PC-3 (cell line): ENCODE results near the gene TBC1D5. TPM values are rescaled to one million over a fixed set of nuclear protein-coding genes. Genes with fewer than 3 reads are reported as not detected.

Source experiments
- ATAC-seq: fragments of 200-7000 bp; cut with Tn5 transposase; 2 replicates; pipeline ENCODE4 v1.9.1; 2020; ENCODE audit warnings: mild to moderate bottlenecking, moderate library complexity
- BruUV-seq: library from RNA; stranded (reverse); fragments of 400-500 nt; replicated peaks from 2 replicates; lab custom pipeline; 2021; lab: Mats Ljungman, UMichigan
- CTCF ChIA-PET: fragments of 300-600 bp; sonication (Branson Sonifier 250); formaldehyde crosslinking; loops from one replicate; lab custom pipeline; 2022; ENCODE audit warnings: antibody characterized with exemption; lab: Charles Lee
- POLR2A ChIA-PET: fragments of 300-600 bp; sonication (Branson Sonifier 250); formaldehyde crosslinking; loops from one replicate; lab custom pipeline; 2022; ENCODE audit warnings: antibody characterized with exemption; ENCODE audit not compliant: unreplicated experiment; lab: Charles Lee
- DNase-seq: peaks from one replicate; pipeline ENCODE4 v3.0.0-alpha.2; 2015
- H2AFZ ChIP-seq: fragments of 300-600 bp; sonication (generic); 2 replicates; pipeline ENCODE4 v1.6.0; 2016; ENCODE audit warnings: antibody characterized with exemption, low read length
- H3F3A ChIP-seq: fragments of 300-600 bp; sonication (generic); one replicate; pipeline ENCODE4 v1.6.0; 2017; ENCODE audit warnings: antibody characterized with exemption, low read length, control low read depth, mild to moderate bottlenecking; ENCODE audit not compliant: unreplicated experiment
- H3K27ac ChIP-seq: fragments of 300-600 bp; sonication (generic); 2 replicates; pipeline ENCODE4 v1.5.1; 2016; ENCODE audit warnings: mild to moderate bottlenecking, low read length
- H3K27me3 ChIP-seq: fragments of 300-600 bp; sonication (generic); 2 replicates; pipeline ENCODE4 v1.6.1; 2016; ENCODE audit warnings: low read length, mixed read lengths
- H3K36me3 ChIP-seq: fragments of 300-600 bp; sonication (generic); 2 replicates; pipeline ENCODE4 v1.6.1; 2016; ENCODE audit warnings: low read depth, mixed run types, low read length, mixed read lengths
- H3K4me1 ChIP-seq: fragments of 300-600 bp; sonication (generic); 2 replicates; pipeline ENCODE4 v1.5.1; 2016; ENCODE audit warnings: low read length; ENCODE audit not compliant: insufficient read depth
- H3K4me2 ChIP-seq: fragments of 300-600 bp; sonication (generic); 2 replicates; pipeline ENCODE4 v1.6.0; 2016; ENCODE audit warnings: low read length
- H3K4me3 ChIP-seq: fragments of 300-600 bp; sonication (generic); 2 replicates; pipeline ENCODE4 v1.5.1; 2016; ENCODE audit warnings: mild to moderate bottlenecking, low read length, mixed read lengths
- H3K79me2 ChIP-seq: fragments of 300-600 bp; sonication (generic); 2 replicates; pipeline ENCODE4 v1.6.1; 2017; ENCODE audit warnings: low read length, mixed read lengths
- H3K9ac ChIP-seq: fragments of 300-600 bp; sonication (generic); 2 replicates; pipeline ENCODE4 v1.6.0; 2016; ENCODE audit warnings: mild to moderate bottlenecking, low read length
- H3K9me2 ChIP-seq: fragments of 300-600 bp; sonication (generic); replicated peaks from 2 replicates; pipeline ENCODE4 v1.6.1; 2016; ENCODE audit warnings: mixed run types, low read length, mixed read lengths
- H3K9me3 ChIP-seq: fragments of 300-600 bp; sonication (generic); 2 replicates; pipeline ENCODE4 v1.6.1; 2016; ENCODE audit warnings: low read length, mixed read lengths
- H4K20me1 ChIP-seq: fragments of 300-600 bp; sonication (generic); 2 replicates; pipeline ENCODE4 v1.6.1; 2016; ENCODE audit warnings: low read length, mixed read lengths
- CTCF ChIP-seq: fragments of 300-600 bp; sonication (generic); conservative IDR thresholded peaks from 2 replicates; pipeline ENCODE4 v1.5.1; 2017; ENCODE audit warnings: antibody characterized with exemption, low read depth, mild to moderate bottlenecking, low read length
- EZH2 ChIP-seq: fragments of 300-600 bp; sonication (generic); IDR thresholded peaks from one replicate; pipeline ENCODE4 v1.6.1; 2017; ENCODE audit warnings: antibody characterized with exemption, mild to moderate bottlenecking, low read length; ENCODE audit not compliant: unreplicated experiment
- EZH2phosphoT487 ChIP-seq: fragments of 300-600 bp; sonication (generic); IDR thresholded peaks from 2 replicates; pipeline ENCODE4 v1.6.1; 2018; ENCODE audit warnings: mild to moderate bottlenecking, antibody characterized with exemption, low read length, borderline replicate concordance
- intact Hi-C: fragments of 100-400 bp; cut with micrococcal nuclease; formaldehyde crosslinking; loops from 2 replicates; pipeline ENCODE4 v1.9.0; 2023
- total RNA-seq: library from RNA; depleted of rRNA; stranded (reverse); fragments of >200 nt; gene quantifications from 2 replicates; pipeline ENCODE4 v1.2.3, GENCODE V29; 2014

Gene TBC1D5
- total RNA-seq, 1 experiment from 2014 or later, result 54.5 TPM

GRCh38 chr3:17551333-17551732, 191.1 kb downstream of the TBC1D5 start:
- CTCF ChIA-PET, result no interaction called here
- Histone ChIP-seq H3K27ac (no peak overlapping the region), H3K4me1 (no peaks in the 10 kb centered on the region), H4K20me1 (no peaks in the 10 kb centered on the region), H3K9ac (no peak overlapping the region), H3K4me3 (no peak overlapping the region), H2AFZ (no peak overlapping the region), H3K36me3 (no peaks in the 10 kb centered on the region), H3K79me2 (no peaks in the 10 kb centered on the region), H3K9me3 (no peaks in the 10 kb centered on the region), H3K9me2 (no peaks in the 10 kb centered on the region), H3K27me3 (no peaks in the 10 kb centered on the region), H3K4me2 (no peak overlapping the region), H3F3A (no peaks in the 10 kb centered on the region)
- TF ChIP-seq EZH2 (no peak), CTCF (no peak), EZH2phosphoT487 (no peak)
- no peak for DNase-seq
- POLR2A ChIA-PET, result no interaction called here
- BruUV-seq, result no TSS peak
- intact Hi-C loops, result no loop called here
- no peak for ATAC-seq

GRCh38 chr3:17550624-17551023, 191.8 kb downstream of the TBC1D5 start:
- ChIA-PET POLR2A (no interaction called here), CTCF (no interaction called here)
- H3K4me2 ChIP-seq, result no peak overlapping the region
- no peak for DNase-seq
- ATAC-seq, result no peak
- no peaks in the 10 kb centered on the region for H3K9me2 ChIP-seq
- no peaks in the 10 kb centered on the region for H3K4me1 ChIP-seq
- no TSS peak for BruUV-seq
- no peak overlapping the region for H2AFZ ChIP-seq
- no peaks in the 10 kb centered on the region for H3K27me3 ChIP-seq
- no peak overlapping the region for H3K27ac ChIP-seq
- no peaks in the 10 kb centered on the region for H3K36me3 ChIP-seq
- no peaks in the 10 kb centered on the region for H3F3A ChIP-seq
- TF ChIP-seq CTCF (no peak), EZH2phosphoT487 (no peak), EZH2 (no peak)
- H4K20me1 ChIP-seq, result no peaks in the 10 kb centered on the region
- H3K9ac ChIP-seq, result no peak overlapping the region
- intact Hi-C loops, result no loop called here
- H3K79me2 ChIP-seq, result no peaks in the 10 kb centered on the region
- no peaks in the 10 kb centered on the region for H3K9me3 ChIP-seq
- no peak overlapping the region for H3K4me3 ChIP-seq

GRCh38 chr3:17546500-17547255, 195.8 kb downstream of the TBC1D5 start:
- H3K4me3 ChIP-seq, result no peak overlapping the region
- TF ChIP-seq EZH2 (no peak), EZH2phosphoT487 (no peak), CTCF (no peak)
- no peak for ATAC-seq
- H3F3A ChIP-seq, result no peaks in the 10 kb centered on the region
- intact Hi-C loops, result loop anchor here (10.0 kb wide), 1 partner anchor 98 kb away; no protein-coding TSS in a partner anchor
- no peaks in the 10 kb centered on the region for H3K4me1 ChIP-seq
- no peak overlapping the region for H3K4me2 ChIP-seq
- no peaks in the 10 kb centered on the region for H3K9me2 ChIP-seq
- H3K27ac ChIP-seq, result no peak overlapping the region
- ChIA-PET CTCF (no interaction called here), POLR2A (interaction anchor here (0.7 kb wide), 1 partner anchor 794 kb away, joined by 4 read pairs; no protein-coding TSS in a partner anchor)
- no TSS peak for BruUV-seq
- H3K27me3 ChIP-seq, result no peaks in the 10 kb centered on the region
- H2AFZ ChIP-seq, result no peak overlapping the region
- H3K9me3 ChIP-seq, result no peaks in the 10 kb centered on the region
- H3K9ac ChIP-seq, result no peak overlapping the region
- H3K36me3 ChIP-seq, result no peaks in the 10 kb centered on the region
- no peak for DNase-seq
- H3K79me2 ChIP-seq, result no peaks in the 10 kb centered on the region
- H4K20me1 ChIP-seq, result no peaks in the 10 kb centered on the region
